ENCODE data around the gene BDH1.
"Not testable (repeated sequence)": the region's sequence is repeated elsewhere in the genome, so short reads cannot be mapped to it uniquely, and the experiment has no call there.

BDH1 gene

GRCh38 chr3:197519801-197520211 is 36.0 kb downstream of the BDH1 start:
- Histone ChIP-seq H3K27ac (ENCODE audit: low read length) (no peak overlapping the region), H3K4me3 (ENCODE audit: low read length) (no peak overlapping the region), H3K4me2 (ENCODE audit: low read depth, low read length) (no peak overlapping the region), H3K36me3 (replicated peaks; ENCODE audit: insufficient read depth, low read length) (0 out of 2 replicates have a peak, but pooled peaks cover 7% of the 10 kb centered on the region), H3K27me3 (replicated peaks; ENCODE audit: insufficient read depth, low read length) (no peaks in the 10 kb centered on the region), H3K9me2 (replicated peaks; ENCODE audit: insufficient read depth, low read length) (no peaks in the 10 kb centered on the region), H3F3A (ENCODE audit: insufficient read depth, low read length) (no peaks in the 10 kb centered on the region; the same call in 1 of the 2 replicates), H2AFZ (ENCODE audit: low read length) (no peak overlapping the region), H3K4me1 (ENCODE audit: low read length) (no peaks in the 10 kb centered on the region), H4K20me1 (ENCODE audit: insufficient read depth, low read length) (no peaks in the 10 kb centered on the region), H3K9me3 (replicated peaks; ENCODE audit: insufficient read depth, low read length) (no peaks in the 10 kb centered on the region), H3K79me2 (ENCODE audit: low read length) (no peaks in the 10 kb centered on the region), H3K9ac (ENCODE audit: low read length) (no peak overlapping the region)
- no peak for DNase-seq
- no peak for TF ChIP-seq CTCF (IDR thresholded peaks at IDR 0.05; ENCODE audit: low read length)
- no peak for TF ChIP-seq EZH2 (optimal IDR thresholded peaks at IDR 0.05; ENCODE audit: low read depth, low read length)
- TF ChIP-seq EZH2phosphoT487 (IDR thresholded peaks at IDR 0.05; ENCODE audit: low read length): no peak

DNA sequence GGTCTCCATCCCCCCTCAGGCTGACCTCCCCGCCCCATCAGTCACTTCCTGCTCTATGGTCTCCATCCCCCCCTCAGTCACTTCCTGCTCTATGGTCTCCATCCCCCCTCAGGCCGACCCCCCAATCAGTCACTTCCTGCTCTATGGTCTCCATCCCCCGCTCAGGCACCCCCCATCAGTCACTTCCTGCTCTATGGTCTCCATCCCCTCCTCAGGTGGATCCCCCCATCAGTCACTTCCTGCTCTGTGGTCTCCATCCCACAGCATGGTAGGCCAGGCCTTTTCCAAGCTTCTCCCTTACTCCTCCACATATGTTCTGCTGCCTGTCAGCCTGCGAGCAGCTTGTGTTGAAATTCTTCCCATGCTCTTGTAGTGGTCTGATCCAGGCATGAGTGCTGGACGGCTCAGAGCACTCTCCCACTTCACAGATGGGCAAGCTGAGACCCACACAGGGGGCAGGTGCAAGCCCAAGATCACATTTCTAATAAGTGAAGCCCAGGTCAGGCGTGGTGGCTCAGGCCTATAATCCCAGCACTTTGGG is 36.8 kb downstream of the BDH1 start:
- Histone ChIP-seq H3K9me3 (replicated peaks; ENCODE audit: insufficient read depth, low read length) (no peaks in the 10 kb centered on the region), H3K79me2 (ENCODE audit: low read length) (no peaks in the 10 kb centered on the region), H3K9ac (ENCODE audit: low read length) (no peak overlapping the region), H3K27me3 (replicated peaks; ENCODE audit: insufficient read depth, low read length) (no peaks in the 10 kb centered on the region), H3K36me3 (replicated peaks; ENCODE audit: insufficient read depth, low read length) (0 out of 2 replicates have a peak, but pooled peaks cover 7% of the 10 kb centered on the region), H4K20me1 (ENCODE audit: insufficient read depth, low read length) (no peaks in the 10 kb centered on the region), H2AFZ (ENCODE audit: low read length) (no peak overlapping the region), H3F3A (ENCODE audit: insufficient read depth, low read length) (no peaks in the 10 kb centered on the region; the same call in 1 of the 2 replicates), H3K4me2 (ENCODE audit: low read depth, low read length) (no peak overlapping the region), H3K4me3 (ENCODE audit: low read length) (no peak overlapping the region), H3K27ac (ENCODE audit: low read length) (no peak overlapping the region), H3K9me2 (replicated peaks; ENCODE audit: insufficient read depth, low read length) (no peaks in the 10 kb centered on the region), H3K4me1 (ENCODE audit: low read length) (no peaks in the 10 kb centered on the region)
- no peak for TF ChIP-seq EZH2 (optimal IDR thresholded peaks at IDR 0.05; ENCODE audit: low read depth, low read length)
- TF ChIP-seq EZH2phosphoT487 (IDR thresholded peaks at IDR 0.05; ENCODE audit: low read length): no peak
- TF ChIP-seq CTCF (IDR thresholded peaks at IDR 0.05; ENCODE audit: low read length): no peak
- no peak for DNase-seq

DNA sequence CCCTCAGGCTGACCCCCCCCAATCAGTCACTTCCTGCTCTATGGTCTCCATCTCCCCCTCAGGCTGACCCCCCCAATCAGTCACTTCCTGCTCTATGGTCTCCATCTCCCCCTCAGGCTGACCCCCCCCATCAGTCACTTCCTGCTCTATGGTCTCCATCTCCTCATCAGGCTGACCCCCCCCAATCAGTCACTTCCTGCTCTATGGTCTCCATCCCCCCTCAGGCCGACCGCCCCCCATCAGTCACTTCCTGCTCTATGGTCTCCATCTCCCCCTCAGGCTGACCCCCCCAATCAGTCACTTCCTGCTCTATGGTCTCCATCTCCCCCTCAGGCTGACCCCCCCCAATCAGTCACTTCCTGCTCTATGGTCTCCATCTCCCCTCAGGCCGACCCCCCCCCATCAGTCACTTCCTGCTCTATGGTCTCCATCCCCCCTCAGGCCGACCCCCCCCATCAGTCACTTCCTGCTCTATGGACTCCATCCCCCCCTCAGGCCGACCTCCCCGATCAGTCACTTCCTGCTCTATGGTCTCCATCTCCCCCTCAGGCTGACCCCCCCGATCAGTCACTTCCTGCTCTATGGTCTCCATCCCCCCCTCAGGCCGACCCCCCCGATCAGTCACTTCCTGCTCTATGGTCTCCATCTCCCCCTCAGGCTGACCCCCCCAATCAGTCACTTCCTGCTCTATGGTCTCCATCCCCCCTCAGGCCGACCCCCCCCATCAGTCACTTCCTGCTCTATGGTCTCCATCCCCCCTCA is 37.7 kb downstream of the BDH1 start:
- H4K20me1 ChIP-seq (ENCODE audit: insufficient read depth, low read length); H3K27ac ChIP-seq (ENCODE audit: low read length); H3K27me3 ChIP-seq (replicated peaks; ENCODE audit: insufficient read depth, low read length); H3K9me3 ChIP-seq (replicated peaks; ENCODE audit: insufficient read depth, low read length); H3K4me1 ChIP-seq (ENCODE audit: low read length); H3F3A ChIP-seq (ENCODE audit: insufficient read depth, low read length); H3K79me2 ChIP-seq (ENCODE audit: low read length); H3K36me3 ChIP-seq (replicated peaks; ENCODE audit: insufficient read depth, low read length); H3K4me2 ChIP-seq (ENCODE audit: low read depth, low read length); H3K9me2 ChIP-seq (replicated peaks; ENCODE audit: insufficient read depth, low read length); H3K4me3 ChIP-seq (ENCODE audit: low read length); H3K9ac ChIP-seq (ENCODE audit: low read length); H2AFZ ChIP-seq (ENCODE audit: low read length); DNase-seq: not testable (repeated sequence)

GRCh38 chr3:197516890-197517606 is 38.7 kb downstream of the BDH1 start:
- H3K27ac ChIP-seq (ENCODE audit: low read length); H3K79me2 ChIP-seq (ENCODE audit: low read length); H3K9me2 ChIP-seq (replicated peaks; ENCODE audit: insufficient read depth, low read length); H3K4me1 ChIP-seq (ENCODE audit: low read length); H3K4me3 ChIP-seq (ENCODE audit: low read length); H3K36me3 ChIP-seq (replicated peaks; ENCODE audit: insufficient read depth, low read length); DNase-seq; H2AFZ ChIP-seq (ENCODE audit: low read length); H3K9ac ChIP-seq (ENCODE audit: low read length); H3F3A ChIP-seq (ENCODE audit: insufficient read depth, low read length); H4K20me1 ChIP-seq (ENCODE audit: insufficient read depth, low read length); H3K27me3 ChIP-seq (replicated peaks; ENCODE audit: insufficient read depth, low read length); H3K9me3 ChIP-seq (replicated peaks; ENCODE audit: insufficient read depth, low read length); H3K4me2 ChIP-seq (ENCODE audit: low read depth, low read length): not testable (repeated sequence)

Data from MM.1S (cell line).